HG02970 (cell line): Measurements from ENCODE around the gene CES3.
"Not testable (repeated sequence)": the region's sequence is repeated elsewhere in the genome, so short reads cannot be mapped to it uniquely, and the experiment has no call there.

Experiments
- ATAC-seq: cut with Tn5 transposase; IDR thresholded peaks from one replicate; pipeline ENCODE4 v1.9.1; 2021; ENCODE audit warnings: mild to moderate bottlenecking, moderate library complexity, moderate number of reproducible peaks; ENCODE audit not compliant: unreplicated experiment, low FRiP score

Gene CES3

GRCh38 chr16:66944054-66944441 lies 17.0 kb upstream of the CES3 start:
- no peak for ATAC-seq

GRCh38 chr16:66944971-66945370 lies 16.1 kb upstream of the CES3 start:
- not testable (repeated sequence) for ATAC-seq

DNA sequence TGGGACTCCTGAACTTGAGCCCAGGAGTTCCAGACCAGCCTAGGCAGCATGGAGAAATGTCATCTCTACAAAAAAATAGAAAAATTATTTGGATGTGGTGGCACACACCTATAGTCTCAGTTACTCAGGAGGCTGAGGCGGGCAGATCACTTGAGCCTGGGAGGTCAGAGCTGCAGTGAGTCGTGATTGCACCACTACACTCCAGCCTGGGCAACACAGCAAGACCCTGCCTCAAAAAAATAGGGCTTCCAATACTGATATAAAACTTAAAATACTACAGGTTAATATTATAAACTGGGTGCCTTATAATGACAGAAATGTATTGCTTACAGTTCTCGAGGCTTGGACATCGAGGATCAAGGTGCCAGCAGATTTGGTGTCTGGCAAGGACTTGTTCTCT lies 15.1 kb upstream of the CES3 start:
- ATAC-seq: no peak

GRCh38 chr16:66946541-66946940 lies 14.5 kb upstream of the CES3 start:
- no peak for ATAC-seq

DNA sequence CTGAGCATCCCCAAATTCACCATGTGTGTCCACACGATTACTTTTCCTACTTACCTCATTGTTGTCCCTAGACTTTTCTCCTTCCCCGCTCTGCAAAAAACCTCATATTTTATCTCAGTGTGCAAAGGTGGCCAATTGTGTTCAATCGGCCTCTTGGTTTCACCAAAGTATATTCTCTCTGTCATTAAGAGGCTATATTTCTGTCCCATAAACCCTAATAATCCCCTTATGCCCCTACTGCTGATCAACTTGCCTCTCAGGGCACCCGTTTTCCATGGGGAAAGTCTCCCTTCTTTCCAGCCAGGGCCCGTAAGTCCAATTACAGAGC lies 14.1 kb upstream of the CES3 start:
- no peak for ATAC-seq

- no peak for ATAC-seq
Measured at GRCh38 chr16:66947302-66948065, 13.6 kb upstream of the CES3 start.

DNA sequence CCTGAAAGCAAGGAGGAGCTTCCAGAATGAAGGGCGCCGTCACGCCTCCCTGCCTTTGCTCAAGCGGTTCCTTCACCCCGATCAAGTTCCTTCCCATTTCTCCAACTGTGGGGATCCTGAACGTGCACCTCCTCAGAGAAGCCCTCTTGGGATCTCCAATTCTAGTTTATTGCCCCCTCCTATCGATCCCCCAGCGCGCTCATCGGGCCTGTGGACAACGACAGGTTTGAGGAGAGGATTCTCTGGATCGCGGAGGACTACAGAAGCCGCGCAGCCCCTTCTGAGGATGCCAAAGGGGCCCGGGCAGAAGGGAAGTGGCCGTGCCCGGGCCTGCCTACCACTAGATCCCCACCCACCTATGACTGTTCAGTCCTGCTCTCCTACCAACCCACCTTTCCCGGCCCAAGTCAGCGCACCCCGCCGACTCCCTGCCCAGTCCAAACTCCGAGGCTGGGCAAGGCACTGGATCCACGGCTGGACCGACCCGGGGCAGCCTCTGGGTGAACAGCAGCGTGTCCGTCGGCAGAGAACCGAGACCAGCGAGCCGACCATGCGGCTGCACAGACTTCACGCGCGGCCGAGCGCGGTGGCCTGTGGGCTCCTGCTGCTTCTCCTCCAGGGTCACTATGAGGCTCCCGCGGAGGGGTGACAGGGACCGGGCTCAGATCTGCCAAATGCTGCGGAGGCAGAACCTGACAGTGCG lies 12.8 kb upstream of the CES3 start:
- ATAC-seq: no peak

- no peak for ATAC-seq
Measured at GRCh38 chr16:66948837-66949225, 12.2 kb upstream of the CES3 start.

DNA sequence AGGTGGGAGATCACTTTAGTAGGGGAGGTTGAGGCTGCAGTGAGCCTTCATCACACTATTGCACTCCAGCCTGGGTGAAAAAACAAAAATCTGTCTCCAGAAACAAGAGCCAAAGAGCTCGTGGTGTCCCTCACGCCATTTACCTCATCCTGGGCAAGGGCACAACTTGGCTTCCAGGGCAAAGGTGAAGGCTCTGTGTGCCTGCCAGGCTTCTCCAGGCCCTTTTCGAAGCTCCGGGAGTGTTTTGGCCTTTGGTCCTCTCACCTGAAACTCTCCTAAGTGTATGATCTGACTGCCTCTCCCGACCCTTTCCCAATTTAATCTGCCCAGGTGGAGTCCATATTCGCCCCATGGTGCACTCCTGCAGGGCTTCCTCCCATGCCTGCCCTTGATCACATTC lies 11.6 kb upstream of the CES3 start:
- ATAC-seq: no peak

DNA sequence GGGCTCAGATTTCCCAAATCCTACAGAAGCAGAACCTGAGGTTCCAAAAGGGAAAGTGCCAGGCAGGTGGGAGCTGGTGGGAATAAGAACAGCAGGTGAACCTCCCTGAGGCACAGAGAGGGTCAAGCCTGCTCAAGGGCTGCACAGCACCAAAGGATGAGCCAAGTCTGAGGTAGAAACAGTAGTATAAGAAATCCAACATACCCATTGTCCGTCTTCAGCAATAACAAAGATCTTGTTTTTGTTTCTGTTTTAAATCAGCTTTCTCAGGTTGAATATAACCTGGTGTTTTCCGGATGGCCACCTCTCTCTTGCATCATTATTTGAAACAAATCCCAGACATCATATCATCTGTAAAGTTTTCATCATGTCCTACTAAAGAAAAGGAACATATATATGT lies 10.6 kb upstream of the CES3 start:
- no peak for ATAC-seq

- no peak for ATAC-seq
Measured at GRCh38 chr16:66950971-66951790, 9.9 kb upstream of the CES3 start.

GRCh38 chr16:66952430-66953110 lies 8.5 kb upstream of the CES3 start:
- no peak for ATAC-seq

DNA sequence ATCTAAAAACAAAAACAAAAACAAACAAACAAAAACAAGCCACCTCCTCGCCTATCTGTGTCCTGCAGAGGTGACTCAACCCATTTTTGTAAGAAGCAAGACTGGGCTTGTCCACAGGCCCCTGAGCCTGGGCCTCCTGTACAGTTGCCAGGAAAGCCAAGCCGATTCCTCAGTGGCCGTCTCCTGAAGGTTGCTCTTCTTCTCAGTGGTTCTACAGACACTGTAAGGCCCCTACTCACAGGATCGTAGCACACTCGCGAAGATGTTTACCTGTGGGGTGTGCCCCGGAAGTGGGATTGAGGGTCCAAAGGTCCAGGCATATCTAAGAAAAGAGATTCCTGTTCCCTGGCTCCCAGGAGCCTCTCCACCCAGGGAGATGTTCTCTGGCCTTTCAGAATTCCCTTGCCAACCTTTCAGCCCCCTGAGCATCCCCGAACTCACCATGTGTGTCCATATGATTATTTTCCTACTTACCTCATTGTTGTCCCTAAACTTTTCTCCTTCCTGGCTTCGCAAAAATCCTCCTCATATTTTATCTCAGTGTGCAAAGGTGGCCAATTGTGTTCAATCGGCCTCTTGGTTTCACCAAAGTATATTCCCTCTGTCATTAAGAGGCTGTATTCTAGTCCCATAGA lies 7.5 kb upstream of the CES3 start:
- no peak for ATAC-seq

DNA sequence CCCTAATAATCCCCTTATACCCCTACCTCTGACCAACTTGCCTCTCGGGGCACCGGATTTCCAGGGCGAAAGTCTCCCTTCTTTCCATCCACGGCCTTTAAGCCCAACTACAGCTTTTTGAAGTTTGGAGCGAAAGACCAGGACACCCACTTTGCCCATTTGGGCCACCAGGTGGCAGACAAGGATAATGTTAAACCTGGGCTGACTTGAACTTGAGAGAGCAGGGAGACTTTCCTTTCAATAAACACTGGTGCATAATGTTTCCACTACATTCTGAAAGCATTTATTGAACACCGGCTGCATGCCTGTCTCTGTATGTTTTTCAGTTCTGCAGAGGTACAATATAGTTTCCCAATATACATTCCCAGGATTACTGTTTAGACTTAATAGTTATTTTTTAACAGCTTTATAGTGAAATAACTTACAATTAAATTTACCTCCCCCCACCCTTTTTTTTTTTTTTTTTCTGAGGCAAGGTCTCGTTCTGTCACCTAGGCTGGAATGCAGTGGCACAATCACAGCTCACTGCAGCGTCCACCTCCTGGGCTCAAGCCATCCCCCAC lies 6.9 kb upstream of the CES3 start:
- no peak for ATAC-seq

- ATAC-seq: not testable (repeated sequence)
Measured at GRCh38 chr16:66955363-66956153, 5.5 kb upstream of the CES3 start.

DNA sequence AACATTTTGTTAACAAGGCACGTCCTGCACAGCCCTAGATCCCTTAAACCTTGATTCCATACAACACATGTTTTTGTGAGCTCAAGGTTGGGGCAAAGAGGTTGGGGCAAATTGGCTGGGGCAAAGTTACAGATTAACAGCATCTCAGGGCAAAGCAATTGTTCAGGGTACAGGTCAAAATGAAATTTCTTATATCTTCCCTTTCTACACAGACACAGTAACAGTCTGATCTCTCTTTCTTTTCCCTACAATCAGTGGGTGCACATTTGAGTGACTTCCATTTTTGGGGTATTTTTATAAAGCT lies 5.0 kb upstream of the CES3 start:
- ATAC-seq: not testable (repeated sequence)

GRCh38 chr16:66958857-66959703 lies 2.0 kb upstream of the CES3 start:
- no peak for ATAC-seq

DNA sequence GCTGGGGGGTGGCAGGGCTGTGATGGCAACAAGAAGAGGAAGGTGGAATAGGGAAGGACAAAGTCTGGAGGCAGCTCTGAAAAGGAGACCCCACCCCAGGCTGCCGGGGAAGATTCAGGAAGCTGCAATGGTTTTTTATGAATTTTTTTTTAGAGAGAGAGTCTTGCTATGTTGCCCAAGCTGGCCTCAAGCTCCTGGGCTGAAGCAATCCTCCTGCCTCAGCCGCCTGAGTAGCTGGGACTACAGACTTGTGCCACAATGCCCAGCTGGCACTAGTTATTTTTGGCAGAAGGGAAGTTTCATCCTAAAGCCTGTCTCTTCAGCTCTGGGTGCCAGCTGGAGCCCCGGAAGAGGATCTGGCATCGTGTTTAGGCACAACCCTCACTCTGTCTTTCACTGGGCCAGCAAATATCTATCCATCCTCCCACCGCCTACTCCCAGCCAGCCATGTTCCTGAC lies 1.3 kb upstream of the CES3 start:
- no peak for ATAC-seq

GRCh38 chr16:66960270-66960669 lies 796 bp upstream of the CES3 start:
- no peak for ATAC-seq
